22Rv1 (cell line): Measurements from ENCODE around the gene ASB8.
A peak's percentile ranks its signal among the peaks of the same experiment; 100 is the strongest.
"Not testable (repeated sequence)": the region's sequence is repeated elsewhere in the genome, so short reads cannot be mapped to it uniquely, and the experiment has no call there.

Experiments used
- H3K27ac ChIP-seq: fragments of 450-650 bp; 2 replicates; pipeline ENCODE4 v1.5.1; 2017
- ZFX ChIP-seq: fragments of 450-650 bp; IDR thresholded peaks from 2 replicates; pipeline ENCODE4 v1.6.1; 2017; ENCODE audit warnings: antibody characterized with exemption, borderline replicate concordance
- TF ChIP-seq, protein P1 (sequence below): fragments of 450-650 bp; IDR thresholded peaks from 2 replicates; pipeline ENCODE4 v1.5.1; 2017; ENCODE audit warnings: mild to moderate bottlenecking

ASB8 gene

DNA sequence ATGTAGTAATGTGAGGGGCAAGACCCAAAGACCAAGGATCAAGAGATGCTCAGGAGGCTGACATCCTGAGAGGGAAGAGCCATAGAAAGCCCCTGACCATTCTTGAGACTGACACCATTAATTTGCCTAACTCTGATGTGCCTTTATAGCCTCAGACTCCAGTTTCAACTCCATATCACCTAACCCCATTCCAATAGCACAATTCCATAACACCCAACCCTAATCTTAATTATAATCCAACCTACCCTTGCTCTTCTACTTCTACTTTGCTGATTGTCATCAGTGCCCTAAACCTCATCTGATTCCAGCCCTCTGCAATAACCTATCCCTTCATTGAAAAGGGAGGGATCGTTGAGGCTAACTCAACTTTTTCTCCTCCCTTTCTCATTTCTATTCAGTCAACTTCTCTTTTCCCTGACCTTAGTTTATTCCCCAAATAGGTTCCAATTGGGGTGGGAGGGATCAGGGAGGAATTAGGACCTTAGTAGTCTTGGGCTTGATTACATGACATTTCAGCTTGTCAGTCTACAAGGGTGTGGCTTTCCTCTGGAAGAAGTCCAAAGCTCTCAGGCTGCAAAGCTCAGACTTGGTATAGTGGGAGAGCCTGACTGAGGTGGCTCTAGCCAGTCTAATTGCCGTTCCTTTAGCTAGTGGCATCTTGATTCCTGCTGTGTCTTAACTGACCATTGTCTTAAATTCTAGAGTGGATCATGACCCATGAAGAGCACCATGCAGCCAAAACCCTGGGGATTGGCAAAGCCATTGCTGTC, 35.1 kb downstream of the ASB8 start:
- no peak for TF ChIP-seq ZFX
- TF ChIP-seq, protein P1, sequence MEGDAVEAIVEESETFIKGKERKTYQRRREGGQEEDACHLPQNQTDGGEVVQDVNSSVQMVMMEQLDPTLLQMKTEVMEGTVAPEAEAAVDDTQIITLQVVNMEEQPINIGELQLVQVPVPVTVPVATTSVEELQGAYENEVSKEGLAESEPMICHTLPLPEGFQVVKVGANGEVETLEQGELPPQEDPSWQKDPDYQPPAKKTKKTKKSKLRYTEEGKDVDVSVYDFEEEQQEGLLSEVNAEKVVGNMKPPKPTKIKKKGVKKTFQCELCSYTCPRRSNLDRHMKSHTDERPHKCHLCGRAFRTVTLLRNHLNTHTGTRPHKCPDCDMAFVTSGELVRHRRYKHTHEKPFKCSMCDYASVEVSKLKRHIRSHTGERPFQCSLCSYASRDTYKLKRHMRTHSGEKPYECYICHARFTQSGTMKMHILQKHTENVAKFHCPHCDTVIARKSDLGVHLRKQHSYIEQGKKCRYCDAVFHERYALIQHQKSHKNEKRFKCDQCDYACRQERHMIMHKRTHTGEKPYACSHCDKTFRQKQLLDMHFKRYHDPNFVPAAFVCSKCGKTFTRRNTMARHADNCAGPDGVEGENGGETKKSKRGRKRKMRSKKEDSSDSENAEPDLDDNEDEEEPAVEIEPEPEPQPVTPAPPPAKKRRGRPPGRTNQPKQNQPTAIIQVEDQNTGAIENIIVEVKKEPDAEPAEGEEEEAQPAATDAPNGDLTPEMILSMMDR, result no peak
- no peak overlapping the region for H3K27ac ChIP-seq

DNA sequence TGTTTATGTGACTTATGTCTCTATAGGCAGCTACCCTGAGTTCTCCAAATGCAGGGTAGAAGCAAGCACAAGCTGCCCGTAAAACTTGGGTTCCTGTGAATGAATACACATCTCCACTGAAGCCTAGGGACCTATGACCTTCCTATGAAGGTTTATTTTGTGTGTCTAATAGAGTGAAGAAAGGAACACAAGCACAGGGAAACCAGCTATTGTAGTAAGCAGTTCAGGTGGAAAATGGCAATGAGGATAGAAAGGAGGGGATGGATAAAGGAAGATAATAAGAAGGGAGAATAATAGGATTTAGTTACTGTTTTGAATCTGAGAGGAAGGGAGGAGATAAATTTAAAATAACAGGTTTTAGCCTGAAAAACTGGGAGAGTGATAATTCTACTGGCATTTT, 35.8 kb downstream of the ASB8 start:
- no peak for TF ChIP-seq ZFX
- TF ChIP-seq, protein P1, result no peak
- H3K27ac ChIP-seq, result no peak overlapping the region

DNA sequence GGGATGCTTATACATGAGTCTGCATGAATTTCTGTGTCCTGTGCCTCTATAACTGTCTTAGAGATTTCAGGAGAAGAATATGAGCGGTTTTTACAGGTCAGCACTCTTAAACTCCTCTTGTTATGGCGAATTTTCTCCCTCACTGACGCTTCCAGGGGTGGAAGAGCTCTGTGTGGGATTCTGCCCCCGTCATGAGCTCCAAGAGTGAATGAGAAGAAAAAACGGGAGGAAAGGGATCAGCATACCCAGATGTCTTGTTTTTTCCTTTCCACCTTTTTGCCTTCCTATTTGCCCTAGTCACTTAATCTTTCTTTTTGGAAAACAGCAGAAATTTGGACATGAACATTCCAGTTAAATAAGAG, 37.5 kb downstream of the ASB8 start:
- H3K27ac ChIP-seq, result peak overlapping the region; percentile 73
- TF ChIP-seq, protein P1, result no peak
- TF ChIP-seq ZFX, result no peak

DNA sequence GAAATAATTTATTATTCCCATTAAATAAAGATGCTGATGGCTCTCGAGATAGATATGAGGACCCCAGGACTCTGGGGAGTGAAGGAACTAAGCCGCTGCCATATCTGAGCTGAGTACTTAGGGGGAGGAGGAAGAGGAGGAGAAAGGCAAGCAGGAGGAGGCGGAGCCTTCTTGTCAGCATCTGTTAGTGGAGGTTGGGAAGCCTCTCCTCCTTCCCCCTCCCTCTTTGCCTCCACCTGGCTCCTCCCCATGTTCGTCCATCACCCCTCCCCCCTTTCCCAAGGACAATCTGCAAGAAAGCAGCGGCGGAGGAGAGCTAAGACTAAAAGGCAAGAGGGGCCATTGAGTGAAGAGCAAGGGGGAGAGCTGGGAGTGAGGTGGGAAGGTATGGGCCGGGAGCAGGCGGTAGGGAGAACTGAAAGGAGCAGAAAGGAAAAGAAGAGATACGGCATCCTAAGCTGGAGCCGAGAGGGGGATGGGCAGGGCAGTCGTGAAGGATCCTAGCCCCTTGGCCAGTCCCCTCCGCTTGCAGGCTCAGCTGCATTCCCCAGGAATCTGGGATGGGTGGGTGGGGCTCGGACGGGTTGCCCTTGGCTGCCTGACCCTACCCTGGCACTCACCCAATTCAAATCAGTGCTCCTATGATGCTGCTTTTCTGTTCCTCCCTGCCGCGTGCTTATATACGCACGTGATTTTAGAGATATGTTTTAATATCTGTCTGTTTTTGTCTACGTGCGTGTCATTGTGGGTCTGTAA, 38.1 kb downstream of the ASB8 start, which contains the start of gene PFKM:
Gene PFKM (plus strand): TSS at position 287 of the 756 bp plus-strand sequence. CDS start 3,411 bp downstream, outside the sequence.
- H3K27ac ChIP-seq, result peak within 1 kb of the TSS; percentile 73
- TF ChIP-seq, protein P1, result no peak
- TF ChIP-seq ZFX, result no peak

DNA sequence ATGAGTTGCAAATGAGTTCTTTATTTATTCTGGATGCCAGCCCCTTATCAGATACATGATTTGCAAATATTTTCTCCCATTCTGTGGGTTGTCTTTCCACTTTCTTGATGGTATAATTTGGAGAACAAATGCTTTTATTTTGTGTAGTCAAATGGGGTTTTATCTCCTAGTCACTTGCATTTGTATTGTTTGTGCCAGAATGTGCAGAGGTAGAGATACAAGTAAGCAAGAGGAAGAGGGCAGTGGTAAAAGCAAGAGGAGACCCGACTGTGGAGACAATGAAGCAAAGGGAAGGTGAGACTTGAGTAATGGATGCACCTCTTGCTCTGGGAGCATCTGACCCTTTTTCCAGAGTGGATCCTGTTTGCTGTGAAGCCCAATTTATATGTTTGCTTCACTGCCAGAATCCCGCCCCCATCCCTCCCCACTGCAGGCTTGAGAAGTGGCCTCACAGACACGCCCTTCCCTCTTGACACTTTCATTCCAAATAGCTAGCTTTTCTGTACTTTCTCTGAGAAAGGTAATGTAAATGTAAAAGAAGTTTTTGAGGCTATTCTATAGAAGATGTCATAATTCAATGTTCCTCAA, 38.9 kb downstream of the ASB8 start:
- peak overlapping the region; percentile 73 for H3K27ac ChIP-seq
- no peak for TF ChIP-seq ZFX
- TF ChIP-seq, protein P1, result no peak

DNA sequence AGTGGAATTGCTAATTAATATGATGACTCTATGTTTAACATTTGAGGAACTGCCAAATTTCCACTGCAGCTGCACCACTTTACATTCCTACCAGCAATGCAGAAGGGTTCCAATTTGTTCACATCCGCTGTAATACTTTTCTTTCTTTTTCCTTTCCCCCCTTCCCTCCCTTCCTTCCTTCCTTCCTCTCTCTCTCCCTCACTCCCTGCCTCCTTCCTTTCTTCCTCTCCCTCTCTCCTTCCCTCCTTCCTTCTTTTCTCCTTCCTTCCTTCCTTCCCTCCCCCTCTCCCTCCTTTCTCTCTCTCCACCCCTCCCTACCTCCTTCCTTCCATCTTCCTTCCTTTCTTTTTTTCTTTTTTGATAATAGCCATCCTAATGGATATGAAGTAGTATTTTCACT, 41.4 kb downstream of the ASB8 start:
- TF ChIP-seq, protein P1, result no peak
- TF ChIP-seq ZFX, result no peak
- H3K27ac ChIP-seq, result no peak overlapping the region

DNA sequence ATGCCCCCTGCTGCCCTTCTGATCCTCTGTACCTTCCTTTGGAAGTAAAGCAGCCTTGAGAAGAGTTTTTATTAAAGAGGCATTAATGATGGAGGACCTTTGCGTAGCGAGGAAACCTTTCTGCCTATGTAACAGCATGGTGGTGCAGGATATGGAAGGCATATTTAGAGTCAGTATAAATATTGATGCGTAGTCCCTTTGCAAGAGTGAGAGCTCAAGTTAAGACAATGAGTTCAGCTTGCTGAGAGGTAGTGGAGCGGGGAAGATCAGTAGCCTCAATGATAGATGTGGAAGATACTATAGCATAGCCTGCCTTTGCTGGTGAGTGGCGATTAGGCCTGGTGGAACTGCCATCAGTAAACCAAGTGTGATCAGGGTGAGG, 46.0 kb downstream of the ASB8 start:
- not testable (repeated sequence) for H3K27ac ChIP-seq
